ENCODE results near the gene LRRC8B.

DNA sequence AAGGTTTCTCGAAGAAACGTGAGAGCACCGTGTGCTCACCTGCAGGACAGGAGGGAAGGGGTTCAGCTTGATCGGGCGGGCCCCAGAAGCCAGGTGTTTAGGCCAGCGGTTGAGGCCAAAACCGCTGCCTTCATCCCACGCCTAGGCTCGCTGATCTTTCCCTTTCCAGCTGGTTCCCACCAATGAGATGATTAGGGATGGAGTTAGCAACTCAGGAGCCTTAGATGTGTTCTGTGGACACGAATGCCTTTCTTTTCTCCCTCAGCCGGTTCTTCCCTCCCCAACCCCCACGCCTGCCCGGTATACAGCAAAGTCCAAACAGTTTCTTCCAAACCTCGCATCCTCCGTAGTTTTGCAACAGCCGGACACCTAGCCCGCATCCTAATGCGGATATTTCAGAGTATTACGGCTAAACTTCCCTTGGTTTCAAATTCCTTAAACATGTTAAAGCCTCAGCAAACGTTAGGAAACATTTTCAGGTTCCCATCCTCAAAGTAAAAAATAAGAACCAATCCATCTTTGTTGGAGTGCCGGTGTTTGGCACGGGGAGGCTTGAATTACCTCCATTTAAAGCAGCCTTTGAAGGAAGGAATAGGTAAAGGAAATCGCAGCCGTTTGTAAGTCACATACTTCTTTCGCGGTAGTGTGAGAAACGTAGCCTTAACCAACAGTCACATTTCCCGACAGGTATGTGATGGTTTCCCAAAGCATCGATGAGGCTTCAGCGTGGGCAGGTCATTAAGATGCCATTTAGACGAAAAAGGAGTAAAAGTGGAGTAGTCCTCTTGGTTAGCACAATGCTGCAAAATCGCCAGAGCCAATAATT lies 109.4 kb downstream of the LRRC8B start:
- TF ChIP-seq NCOA2 (IDR thresholded peaks at IDR 0.05; ENCODE audit: partially characterized antibody in 2 of 2) = no peak
- TF ChIP-seq, protein P1, sequence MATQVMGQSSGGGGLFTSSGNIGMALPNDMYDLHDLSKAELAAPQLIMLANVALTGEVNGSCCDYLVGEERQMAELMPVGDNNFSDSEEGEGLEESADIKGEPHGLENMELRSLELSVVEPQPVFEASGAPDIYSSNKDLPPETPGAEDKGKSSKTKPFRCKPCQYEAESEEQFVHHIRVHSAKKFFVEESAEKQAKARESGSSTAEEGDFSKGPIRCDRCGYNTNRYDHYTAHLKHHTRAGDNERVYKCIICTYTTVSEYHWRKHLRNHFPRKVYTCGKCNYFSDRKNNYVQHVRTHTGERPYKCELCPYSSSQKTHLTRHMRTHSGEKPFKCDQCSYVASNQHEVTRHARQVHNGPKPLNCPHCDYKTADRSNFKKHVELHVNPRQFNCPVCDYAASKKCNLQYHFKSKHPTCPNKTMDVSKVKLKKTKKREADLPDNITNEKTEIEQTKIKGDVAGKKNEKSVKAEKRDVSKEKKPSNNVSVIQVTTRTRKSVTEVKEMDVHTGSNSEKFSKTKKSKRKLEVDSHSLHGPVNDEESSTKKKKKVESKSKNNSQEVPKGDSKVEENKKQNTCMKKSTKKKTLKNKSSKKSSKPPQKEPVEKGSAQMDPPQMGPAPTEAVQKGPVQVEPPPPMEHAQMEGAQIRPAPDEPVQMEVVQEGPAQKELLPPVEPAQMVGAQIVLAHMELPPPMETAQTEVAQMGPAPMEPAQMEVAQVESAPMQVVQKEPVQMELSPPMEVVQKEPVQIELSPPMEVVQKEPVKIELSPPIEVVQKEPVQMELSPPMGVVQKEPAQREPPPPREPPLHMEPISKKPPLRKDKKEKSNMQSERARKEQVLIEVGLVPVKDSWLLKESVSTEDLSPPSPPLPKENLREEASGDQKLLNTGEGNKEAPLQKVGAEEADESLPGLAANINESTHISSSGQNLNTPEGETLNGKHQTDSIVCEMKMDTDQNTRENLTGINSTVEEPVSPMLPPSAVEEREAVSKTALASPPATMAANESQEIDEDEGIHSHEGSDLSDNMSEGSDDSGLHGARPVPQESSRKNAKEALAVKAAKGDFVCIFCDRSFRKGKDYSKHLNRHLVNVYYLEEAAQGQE (IDR thresholded peaks at IDR 0.05; ENCODE audit: borderline replicate concordance) = no peak
- TF ChIP-seq, protein P1 (CRISPR knock-in tag; IDR thresholded peaks at IDR 0.05; ENCODE audit: low read depth) = no peak
- no peak for TF ChIP-seq ZC3H8 (IDR thresholded peaks at IDR 0.05)
- no peak for TF ChIP-seq TEAD1 (CRISPR knock-in tag; IDR thresholded peaks at IDR 0.05)
- TF ChIP-seq ESRRB (CRISPR knock-in tag; IDR thresholded peaks at IDR 0.05; ENCODE audit: borderline replicate concordance) = no peak
- no peak for TF ChIP-seq ZNF551 (CRISPR knock-in tag; IDR thresholded peaks at IDR 0.05)
- TF ChIP-seq SMAD1 (IDR thresholded peaks at IDR 0.05; ENCODE audit: low read depth, low read length, partially characterized antibody) = no peak
- TF ChIP-seq, protein P2, sequence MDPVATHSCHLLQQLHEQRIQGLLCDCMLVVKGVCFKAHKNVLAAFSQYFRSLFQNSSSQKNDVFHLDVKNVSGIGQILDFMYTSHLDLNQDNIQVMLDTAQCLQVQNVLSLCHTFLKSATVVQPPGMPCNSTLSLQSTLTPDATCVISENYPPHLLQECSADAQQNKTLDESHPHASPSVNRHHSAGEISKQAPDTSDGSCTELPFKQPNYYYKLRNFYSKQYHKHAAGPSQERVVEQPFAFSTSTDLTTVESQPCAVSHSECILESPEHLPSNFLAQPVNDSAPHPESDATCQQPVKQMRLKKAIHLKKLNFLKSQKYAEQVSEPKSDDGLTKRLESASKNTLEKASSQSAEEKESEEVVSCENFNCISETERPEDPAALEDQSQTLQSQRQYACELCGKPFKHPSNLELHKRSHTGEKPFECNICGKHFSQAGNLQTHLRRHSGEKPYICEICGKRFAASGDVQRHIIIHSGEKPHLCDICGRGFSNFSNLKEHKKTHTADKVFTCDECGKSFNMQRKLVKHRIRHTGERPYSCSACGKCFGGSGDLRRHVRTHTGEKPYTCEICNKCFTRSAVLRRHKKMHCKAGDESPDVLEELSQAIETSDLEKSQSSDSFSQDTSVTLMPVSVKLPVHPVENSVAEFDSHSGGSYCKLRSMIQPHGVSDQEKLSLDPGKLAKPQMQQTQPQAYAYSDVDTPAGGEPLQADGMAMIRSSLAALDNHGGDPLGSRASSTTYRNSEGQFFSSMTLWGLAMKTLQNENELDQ (CRISPR knock-in tag; IDR thresholded peaks at IDR 0.05; ENCODE audit: borderline replicate concordance) = no peak
- no peak for TF ChIP-seq ZNF766 (CRISPR knock-in tag; conservative IDR thresholded peaks at IDR 0.05)
